H54 (cell line): ENCODE data around the gene IVD.

Experiments used
- DNase-seq: peaks from one replicate; pipeline ENCODE4 v3.0.0; 2011; ENCODE audit warnings: low spot score, mixed read lengths; ENCODE audit not compliant: insufficient read length
- FAIRE-seq: peaks from 3 replicates; lab custom pipeline; 2011; peaks lifted over from hg19 to GRCh38; lab: Jason Lieb, UNC
- POLR2A ChIP-seq: IDR thresholded peaks from 2 replicates; pipeline ENCODE4 v1.6.1; 2011; ENCODE audit warnings: low read depth, mild to moderate bottlenecking, low read length

IVD gene

GRCh38 chr15:40413036-40413435, 7.4 kb downstream of the IVD start:
- DNase-seq (no peak), FAIRE-seq (no peak)
- no peak for TF ChIP-seq POLR2A

GRCh38 chr15:40414816-40415215, 9.2 kb downstream of the IVD start:
- no peak for TF ChIP-seq POLR2A
- FAIRE-seq: no peak
- DNase-seq: no peak

- FAIRE-seq: no peak
- DNase-seq: no peak
- no peak for TF ChIP-seq POLR2A
These were observed 9.6 kb downstream of the IVD start for GRCh38 chr15:40415226-40415625.

GRCh38 chr15:40416056-40416455, 10.5 kb downstream of the IVD start:
- DNase-seq (no peak), FAIRE-seq (no peak)
- TF ChIP-seq POLR2A: no peak

GRCh38 chr15:40418126-40418525, 12.5 kb downstream of the IVD start:
- FAIRE-seq (no peak), DNase-seq (no peak)
- no peak for TF ChIP-seq POLR2A

GRCh38 chr15:40420071-40420713, 14.6 kb downstream of the IVD start:
- no peak for TF ChIP-seq POLR2A
- FAIRE-seq: no peak
- no peak for DNase-seq

GRCh38 chr15:40420793-40421192, 15.2 kb downstream of the IVD start:
- DNase-seq (no peak), FAIRE-seq (no peak)
- TF ChIP-seq POLR2A: no peak

GRCh38 chr15:40421246-40422157, 15.9 kb downstream of the IVD start:
- TF ChIP-seq POLR2A: no peak
- FAIRE-seq (no peak), DNase-seq (no peak)

- DNase-seq (no peak), FAIRE-seq (no peak)
- TF ChIP-seq POLR2A: no peak
These were observed 19.0 kb downstream of the IVD start for GRCh38 chr15:40424483-40425115.

- no peak for DNase-seq
- no peak for FAIRE-seq
- TF ChIP-seq POLR2A: no peak
These were observed 20.1 kb downstream of the IVD start for GRCh38 chr15:40425681-40426080.

- DNase-seq (no peak), FAIRE-seq (no peak)
- TF ChIP-seq POLR2A: no peak
These were observed 21.6 kb downstream of the IVD start for GRCh38 chr15:40427188-40427587.

GRCh38 chr15:40428185-40428584, 22.6 kb downstream of the IVD start:
- TF ChIP-seq POLR2A: no peak
- FAIRE-seq (no peak), DNase-seq (no peak)

- no peak for FAIRE-seq
- TF ChIP-seq POLR2A: no peak
- no peak for DNase-seq
These were observed 23.6 kb downstream of the IVD start for GRCh38 chr15:40429068-40429710.

- peak; percentile 87 for FAIRE-seq
- DNase-seq: peak; percentile 98
- TF ChIP-seq POLR2A: no peak
These were observed 24.7 kb downstream of the IVD start for GRCh38 chr15:40430271-40430805.
